GM12873 (cell line): ENCODE measurements around the gene CC2D2A.

ENCODE experiments used
- CTCF ChIP-seq: IDR thresholded peaks from 2 replicates; pipeline ENCODE4 v1.5.1; 2012; ENCODE audit warnings: low read depth, mild to moderate bottlenecking, moderate library complexity, low read length, control low read depth; ENCODE audit not compliant: insufficient read depth; ENCODE audit errors: missing control alignments

The CC2D2A gene

DNA sequence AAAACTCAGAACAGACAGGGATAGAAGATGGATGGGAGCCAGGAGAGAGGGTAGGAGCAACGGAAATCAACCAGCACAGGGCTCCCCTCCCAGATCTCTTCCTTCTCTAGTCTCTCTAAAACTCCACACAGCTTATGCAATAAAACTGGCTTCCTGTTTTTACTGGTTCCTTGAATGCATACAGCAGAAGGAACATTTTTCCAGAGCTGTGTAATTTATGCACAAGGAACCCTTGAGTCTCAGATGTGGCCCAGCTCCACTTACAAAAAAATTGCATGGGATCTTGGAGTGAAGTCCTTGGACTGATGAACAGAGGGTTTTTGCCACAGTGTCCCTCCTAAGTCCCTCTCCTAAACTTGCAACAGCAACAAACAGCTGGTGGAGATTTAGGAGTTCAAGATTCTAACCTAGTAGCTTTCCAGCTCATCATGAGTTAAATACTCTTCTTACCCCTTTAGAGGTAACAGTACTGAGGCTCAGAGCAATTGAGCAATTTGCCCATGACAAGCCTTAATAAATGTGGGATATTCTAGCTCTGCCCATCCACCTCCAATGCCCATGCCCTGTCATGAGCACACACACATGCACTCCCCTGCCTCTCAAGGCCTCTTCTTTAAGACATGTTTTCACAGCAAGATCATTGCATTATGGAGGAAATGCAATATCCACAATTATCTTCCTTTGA is 18.4 kb upstream of the CC2D2A start:
- TF ChIP-seq CTCF, result no peak

- no peak for TF ChIP-seq CTCF
Measured at GRCh38 chr4:15451866-15452765, 17.6 kb upstream of the CC2D2A start.

DNA sequence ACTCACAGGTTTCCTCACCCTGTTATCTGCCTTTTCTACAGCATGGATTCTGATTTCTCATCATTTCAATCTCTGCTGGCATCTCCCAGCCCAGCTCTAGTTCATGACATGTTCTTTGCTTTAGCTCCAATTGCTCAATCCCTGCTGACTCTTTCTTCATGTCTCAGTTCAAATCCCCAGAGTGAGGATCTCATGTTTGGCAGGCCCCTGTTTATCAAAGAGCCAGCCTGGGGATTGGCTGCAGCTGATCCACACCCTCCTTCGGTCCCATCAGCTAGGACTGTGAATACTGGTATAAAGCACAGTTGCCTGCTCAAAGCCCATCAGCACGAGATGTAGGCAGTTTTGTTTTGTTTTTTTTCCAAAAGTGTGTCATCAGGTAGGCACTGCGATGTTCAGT is 14.4 kb upstream of the CC2D2A start:
- TF ChIP-seq CTCF, result no peak

- TF ChIP-seq CTCF, result peak; percentile 70
Measured at GRCh38 chr4:15457406-15458201, 12.1 kb upstream of the CC2D2A start.

DNA sequence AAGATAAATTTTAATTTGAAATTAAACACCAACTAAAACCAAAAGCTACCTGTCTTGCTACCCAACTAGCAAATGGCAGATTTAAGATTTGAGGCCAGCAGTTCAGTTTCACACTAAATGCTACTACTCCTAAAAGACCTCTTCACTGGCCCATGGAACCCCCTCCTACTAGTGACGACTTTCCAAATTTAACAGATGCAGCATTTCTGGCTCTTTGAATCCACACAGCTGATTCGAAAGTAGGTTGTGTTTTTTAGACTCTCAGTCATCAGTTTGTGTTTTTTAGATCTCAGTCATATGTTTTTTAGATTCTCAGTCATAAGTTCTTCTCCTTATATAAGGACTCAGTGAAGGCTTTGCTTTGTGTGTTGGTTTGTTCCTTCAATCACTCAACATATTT is 11.1 kb upstream of the CC2D2A start:
- no peak for TF ChIP-seq CTCF

DNA sequence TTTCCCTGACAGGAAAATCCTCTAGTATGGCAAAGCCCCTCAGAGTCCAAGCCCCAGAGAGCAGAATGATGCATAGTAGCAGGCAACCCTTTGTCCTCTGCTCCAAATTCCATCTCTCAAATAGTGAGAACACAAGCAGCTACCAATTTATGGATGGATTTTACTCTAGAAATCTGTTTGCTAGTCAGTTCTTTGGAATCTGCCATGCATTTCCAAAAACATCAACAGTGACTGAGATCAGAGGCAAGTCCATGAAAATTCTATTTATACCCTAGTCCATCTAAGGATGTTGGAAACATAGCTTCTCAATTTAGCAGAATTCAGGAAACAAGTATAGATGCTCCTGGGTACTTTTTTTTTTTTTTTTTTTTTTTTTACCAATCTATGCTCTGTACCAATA is 10.0 kb upstream of the CC2D2A start:
- TF ChIP-seq CTCF, result no peak

GRCh38 chr4:15466596-15466995 is 3.1 kb upstream of the CC2D2A start:
- no peak for TF ChIP-seq CTCF
